NCI-H128 (cell line): ENCODE measurements around the gene CORO6.
A peak's percentile ranks its signal among the peaks of the same experiment; 100 is the strongest.

Source experiments
- DNase-seq: peaks from one replicate; lab custom pipeline; 2025; ENCODE audit not compliant: unreplicated experiment; lab: John Stamatoyannopoulos, UW

The CORO6 gene

GRCh38 chr17:29633886-29634285 lies 11.2 kb upstream of the CORO6 start:
- no peak for DNase-seq

DNA sequence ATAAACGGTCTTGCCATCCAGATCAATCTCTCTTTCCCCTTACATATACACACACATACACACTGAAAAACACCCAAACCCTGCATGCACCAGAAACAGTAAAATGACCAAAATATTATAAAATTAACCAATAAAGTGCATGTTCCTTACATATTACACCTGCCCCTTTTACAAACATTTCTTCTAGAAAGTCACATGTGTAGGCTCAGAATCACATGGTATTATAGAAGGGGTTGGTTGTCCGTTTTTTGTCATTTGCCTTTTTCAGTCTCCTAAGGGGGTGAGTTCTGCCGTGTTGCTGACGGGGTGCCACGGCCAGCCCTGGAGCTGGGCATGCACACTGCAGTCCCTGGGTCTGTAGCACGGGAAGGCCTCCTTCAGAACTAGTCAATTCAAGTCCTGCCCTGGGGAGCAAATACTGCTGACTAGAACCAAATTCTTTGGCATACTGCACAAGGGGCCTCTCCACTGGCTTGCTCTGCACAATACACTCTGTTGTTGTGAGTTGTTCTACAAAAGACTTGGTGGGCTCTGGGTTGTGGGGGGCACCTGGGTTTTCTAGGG lies 8.0 kb upstream of the CORO6 start:
- DNase-seq: no peak

- no peak for DNase-seq
These were observed 7.1 kb upstream of the CORO6 start for GRCh38 chr17:29629839-29630238.

GRCh38 chr17:29628644-29629043 lies 5.9 kb upstream of the CORO6 start:
- DNase-seq: no peak

DNA sequence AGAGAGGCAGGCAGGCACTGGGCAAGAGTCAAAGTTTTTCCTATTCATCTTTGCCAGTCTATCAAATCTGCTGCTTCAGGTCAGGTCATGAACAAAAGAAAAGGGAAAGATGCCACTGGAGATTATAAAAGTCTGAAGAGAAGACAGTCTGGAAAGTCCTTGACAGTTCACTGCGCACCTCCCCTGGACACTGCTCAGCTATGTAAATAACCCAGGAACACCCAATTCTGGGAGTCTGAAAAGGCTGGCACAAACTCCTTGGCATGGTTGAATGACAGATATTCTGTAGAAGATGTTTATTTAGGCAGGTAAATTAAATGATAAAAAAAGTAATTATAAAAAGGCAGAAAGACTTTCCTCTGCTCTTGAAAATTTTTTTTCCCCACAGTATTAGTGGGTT lies 5.2 kb upstream of the CORO6 start:
- no peak for DNase-seq

DNA sequence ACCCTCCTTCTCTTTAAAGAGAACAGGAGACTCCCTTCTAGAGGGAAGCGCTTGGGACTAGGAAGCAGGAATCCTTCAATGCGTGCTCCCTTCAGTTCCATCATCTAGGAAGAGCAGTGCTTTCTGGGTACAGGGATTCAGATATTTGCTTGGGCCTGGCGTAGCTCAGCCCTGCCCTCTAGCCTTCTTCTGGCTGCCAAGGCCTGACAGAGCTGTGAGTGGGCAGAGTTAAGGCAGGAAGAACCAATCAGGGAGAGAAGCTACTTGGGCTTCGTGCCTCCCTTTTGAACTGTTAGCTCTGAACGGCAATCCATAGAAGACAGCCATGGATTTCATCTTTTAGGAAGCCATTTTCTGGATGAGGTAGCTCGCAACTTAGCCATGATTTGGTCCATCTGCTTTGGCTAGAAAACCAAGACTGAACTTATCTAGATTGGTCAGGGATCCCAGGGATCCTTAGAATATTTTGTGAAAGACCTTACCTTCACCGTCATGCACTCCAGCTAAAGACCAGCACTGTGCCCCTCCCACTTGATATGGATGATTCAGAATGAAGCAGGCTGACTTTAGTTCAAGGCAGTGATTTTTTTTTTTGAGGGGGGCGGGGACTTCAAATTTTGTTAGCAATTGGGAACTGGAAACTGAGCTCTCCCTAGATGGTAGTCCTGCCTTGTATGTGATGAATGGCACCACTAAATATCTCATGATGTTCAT lies 2.5 kb upstream of the CORO6 start:
- no peak for DNase-seq

DNA sequence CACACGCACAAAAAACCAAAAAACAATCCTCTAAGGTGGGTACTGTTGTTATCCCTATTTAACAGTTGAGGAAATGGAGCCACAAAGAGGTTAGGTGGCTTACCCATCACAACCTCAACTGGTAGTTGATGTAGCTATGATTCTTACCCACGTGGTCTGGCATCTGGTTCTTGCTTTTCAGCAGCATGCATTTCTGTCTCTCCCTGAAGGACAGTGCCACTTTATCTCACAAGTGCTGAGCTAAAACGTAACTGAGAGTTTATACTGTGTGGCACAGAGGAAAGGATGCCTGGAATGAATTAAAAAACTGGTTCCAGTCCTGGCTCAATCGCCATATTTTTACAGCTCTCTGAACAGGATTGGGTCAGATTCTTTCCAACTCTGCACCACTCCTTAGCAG lies 1.9 kb upstream of the CORO6 start:
- no peak for DNase-seq

GRCh38 chr17:29623283-29623647 lies 553 bp upstream of the CORO6 start:
- DNase-seq: no peak

- DNase-seq: no peak
These were observed 939 bp downstream of the CORO6 start for GRCh38 chr17:29621751-29622194.

- no peak for DNase-seq
These were observed 1.8 kb downstream of the CORO6 start for GRCh38 chr17:29620779-29621500.

GRCh38 chr17:29620271-29620670 lies 2.4 kb downstream of the CORO6 start:
- DNase-seq: no peak

GRCh38 chr17:29619251-29619650 lies 3.5 kb downstream of the CORO6 start:
- DNase-seq: no peak

- DNase-seq: no peak
These were observed 4.2 kb downstream of the CORO6 start for GRCh38 chr17:29618272-29619065.

- DNase-seq: peak; percentile 39
These were observed 5.0 kb downstream of the CORO6 start for GRCh38 chr17:29617481-29618271.

DNA sequence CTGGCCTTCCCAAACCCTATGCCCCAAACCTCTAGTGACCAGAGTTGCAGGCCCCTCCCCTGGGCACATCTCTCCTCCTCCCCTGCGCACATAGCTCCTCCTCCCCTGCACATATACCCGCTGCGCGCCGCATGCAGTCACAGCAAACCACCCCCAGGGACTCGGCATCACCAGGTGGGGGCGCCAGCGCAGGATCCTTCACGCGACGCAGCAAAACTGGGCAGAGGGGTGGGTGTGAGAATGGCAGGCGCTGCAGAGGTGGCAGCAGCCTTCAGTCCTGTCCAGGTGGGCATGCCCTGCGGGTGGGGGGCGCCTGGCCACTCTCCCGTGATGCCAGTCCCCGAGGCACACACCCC lies 5.6 kb downstream of the CORO6 start:
- DNase-seq: peak; percentile 26

- DNase-seq: no peak
These were observed 6.2 kb downstream of the CORO6 start for GRCh38 chr17:29616300-29617048.

GRCh38 chr17:29615492-29616299 lies 7.0 kb downstream of the CORO6 start:
- peak; percentile 22 for DNase-seq

- no peak for DNase-seq
These were observed 7.7 kb downstream of the CORO6 start for GRCh38 chr17:29615048-29615385.

DNA sequence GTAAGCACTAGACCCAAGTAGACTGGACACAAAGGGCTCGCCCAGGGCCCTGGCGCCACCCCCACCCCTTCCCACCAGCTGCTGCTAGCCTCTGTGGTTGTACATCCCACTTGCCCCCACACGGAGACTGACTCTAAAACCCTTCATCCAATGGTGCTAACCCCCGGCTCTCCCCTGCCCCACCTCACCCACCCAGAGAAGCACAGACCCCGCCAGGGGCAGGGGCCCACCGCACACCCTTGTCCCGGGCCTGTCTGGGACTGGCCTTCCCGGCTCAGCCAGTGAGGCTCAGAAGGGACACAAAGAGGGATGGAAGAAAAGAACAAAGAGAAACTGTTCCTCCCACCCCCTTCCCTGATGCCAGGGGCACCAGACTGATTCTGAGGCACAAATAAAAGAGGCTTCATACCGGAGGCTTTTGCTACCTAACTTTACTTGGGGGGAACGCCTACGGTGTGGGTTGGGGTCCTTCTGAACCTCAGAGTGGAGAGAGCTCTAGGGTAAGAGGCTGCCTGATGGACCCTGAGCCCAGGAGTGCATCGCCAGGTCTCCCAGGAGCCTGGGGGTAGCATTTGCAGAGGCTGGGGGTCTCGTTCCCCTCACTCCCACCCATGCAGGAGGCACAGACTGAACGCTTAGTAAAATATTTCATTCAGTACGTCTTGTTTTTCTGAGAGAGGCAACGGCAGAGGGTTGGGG lies 8.2 kb downstream of the CORO6 start:
- no peak for DNase-seq
